ENCODE data around the gene FAM53B.

Gene FAM53B

DNA sequence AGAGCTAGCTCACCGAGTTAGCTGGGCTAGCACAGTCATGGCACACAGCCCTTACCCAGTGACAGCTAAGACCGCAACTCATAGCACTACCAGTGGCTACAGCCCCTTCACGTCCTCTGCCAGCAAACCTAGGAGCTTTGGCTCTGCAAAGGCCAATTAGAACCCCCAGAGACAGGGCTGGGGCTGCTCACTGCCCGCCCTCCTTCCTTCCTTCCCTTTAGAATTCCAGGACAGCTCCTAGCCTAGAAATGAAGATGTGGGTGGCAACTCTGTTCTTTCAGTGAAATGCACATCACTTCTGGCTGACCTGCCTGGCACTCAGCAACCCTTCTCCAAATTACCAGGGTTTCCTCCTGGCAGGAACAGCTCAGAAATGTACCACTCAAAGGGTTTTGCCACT is 99.9 kb downstream of the FAM53B start:
- H3K4me3 ChIP-seq (ENCODE audit: control insufficient read depth, low read depth, low read length) = no peak overlapping the region
- TF ChIP-seq, protein P1, sequence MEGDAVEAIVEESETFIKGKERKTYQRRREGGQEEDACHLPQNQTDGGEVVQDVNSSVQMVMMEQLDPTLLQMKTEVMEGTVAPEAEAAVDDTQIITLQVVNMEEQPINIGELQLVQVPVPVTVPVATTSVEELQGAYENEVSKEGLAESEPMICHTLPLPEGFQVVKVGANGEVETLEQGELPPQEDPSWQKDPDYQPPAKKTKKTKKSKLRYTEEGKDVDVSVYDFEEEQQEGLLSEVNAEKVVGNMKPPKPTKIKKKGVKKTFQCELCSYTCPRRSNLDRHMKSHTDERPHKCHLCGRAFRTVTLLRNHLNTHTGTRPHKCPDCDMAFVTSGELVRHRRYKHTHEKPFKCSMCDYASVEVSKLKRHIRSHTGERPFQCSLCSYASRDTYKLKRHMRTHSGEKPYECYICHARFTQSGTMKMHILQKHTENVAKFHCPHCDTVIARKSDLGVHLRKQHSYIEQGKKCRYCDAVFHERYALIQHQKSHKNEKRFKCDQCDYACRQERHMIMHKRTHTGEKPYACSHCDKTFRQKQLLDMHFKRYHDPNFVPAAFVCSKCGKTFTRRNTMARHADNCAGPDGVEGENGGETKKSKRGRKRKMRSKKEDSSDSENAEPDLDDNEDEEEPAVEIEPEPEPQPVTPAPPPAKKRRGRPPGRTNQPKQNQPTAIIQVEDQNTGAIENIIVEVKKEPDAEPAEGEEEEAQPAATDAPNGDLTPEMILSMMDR (conservative IDR thresholded peaks at IDR 0.05; ENCODE audit: control insufficient read depth, insufficient read depth, low read depth, low read length) = no peak
- DNase-seq (ENCODE audit: low read depth) = no peak

DNA sequence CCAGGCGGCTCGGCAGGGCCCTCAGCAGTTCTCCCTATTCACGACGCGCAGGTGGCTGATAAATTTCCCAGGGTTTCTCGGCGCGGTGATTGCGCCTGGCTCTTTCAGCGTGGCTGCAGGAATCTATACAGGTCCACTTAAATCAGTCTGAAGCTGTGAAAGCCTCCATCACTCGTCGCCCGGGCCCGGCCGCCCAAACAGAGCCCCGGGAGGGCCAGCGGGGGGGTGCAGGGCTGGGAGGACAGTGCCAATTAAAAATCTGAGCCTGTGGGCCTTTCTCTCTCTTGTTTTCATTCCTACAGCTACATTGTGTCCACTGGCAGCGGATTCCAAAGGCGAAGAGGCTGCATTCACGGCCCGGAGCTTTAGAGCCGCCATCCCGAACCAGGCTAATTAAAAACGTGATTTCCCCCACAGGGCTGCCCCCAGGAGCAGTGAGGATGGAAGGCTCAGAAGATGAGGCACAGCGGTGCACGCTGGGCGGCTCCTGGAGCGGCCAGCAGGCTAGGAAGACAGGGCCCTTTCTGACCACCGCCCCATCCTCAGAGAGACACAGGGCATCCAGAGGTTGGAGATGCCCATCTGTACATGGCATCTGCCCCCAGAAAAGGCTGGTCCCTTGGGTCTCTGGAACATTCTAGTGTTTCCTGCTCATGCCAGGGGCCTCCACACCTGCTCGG is 100.7 kb downstream of the FAM53B start:
- H3K4me3 ChIP-seq (ENCODE audit: control insufficient read depth, low read depth, low read length) = no peak overlapping the region
- DNase-seq (ENCODE audit: low read depth) = no peak
- TF ChIP-seq, protein P1 (conservative IDR thresholded peaks at IDR 0.05; ENCODE audit: control insufficient read depth, insufficient read depth, low read depth, low read length) = no peak

DNA sequence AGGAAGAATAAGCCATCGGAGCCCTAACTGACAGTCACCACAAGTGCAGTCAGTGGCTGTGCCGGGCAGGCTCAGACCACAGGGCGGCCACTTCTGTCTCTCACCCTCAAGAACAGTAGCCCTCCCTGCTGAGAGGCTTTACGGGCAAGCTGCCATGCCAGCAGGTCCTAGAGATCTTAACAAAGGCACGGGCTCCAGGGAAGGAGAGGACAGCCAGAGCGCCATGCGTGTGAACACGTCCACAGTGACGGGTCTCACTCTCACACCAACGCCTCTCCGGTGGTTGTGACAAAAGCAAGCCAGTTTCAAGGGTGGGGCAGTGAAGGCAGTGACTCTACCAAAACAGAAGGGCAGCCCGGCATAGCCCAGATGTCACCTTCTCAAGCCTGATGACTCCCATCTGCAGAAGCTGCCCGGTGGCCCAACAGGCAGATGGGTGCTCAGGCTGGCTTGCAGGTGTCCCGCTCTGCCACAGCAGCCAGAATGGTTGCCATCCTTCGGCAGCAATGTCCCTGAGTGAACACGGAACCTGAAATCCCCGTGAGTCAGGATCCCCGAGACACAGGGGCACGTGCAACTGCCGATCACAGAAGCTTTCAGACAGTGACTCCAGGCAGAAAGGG is 102.0 kb downstream of the FAM53B start:
- DNase-seq (ENCODE audit: low read depth) = no peak
- no peak overlapping the region for H3K4me3 ChIP-seq (ENCODE audit: control insufficient read depth, low read depth, low read length)
- TF ChIP-seq, protein P1 (conservative IDR thresholded peaks at IDR 0.05; ENCODE audit: control insufficient read depth, insufficient read depth, low read depth, low read length) = no peak

DNA sequence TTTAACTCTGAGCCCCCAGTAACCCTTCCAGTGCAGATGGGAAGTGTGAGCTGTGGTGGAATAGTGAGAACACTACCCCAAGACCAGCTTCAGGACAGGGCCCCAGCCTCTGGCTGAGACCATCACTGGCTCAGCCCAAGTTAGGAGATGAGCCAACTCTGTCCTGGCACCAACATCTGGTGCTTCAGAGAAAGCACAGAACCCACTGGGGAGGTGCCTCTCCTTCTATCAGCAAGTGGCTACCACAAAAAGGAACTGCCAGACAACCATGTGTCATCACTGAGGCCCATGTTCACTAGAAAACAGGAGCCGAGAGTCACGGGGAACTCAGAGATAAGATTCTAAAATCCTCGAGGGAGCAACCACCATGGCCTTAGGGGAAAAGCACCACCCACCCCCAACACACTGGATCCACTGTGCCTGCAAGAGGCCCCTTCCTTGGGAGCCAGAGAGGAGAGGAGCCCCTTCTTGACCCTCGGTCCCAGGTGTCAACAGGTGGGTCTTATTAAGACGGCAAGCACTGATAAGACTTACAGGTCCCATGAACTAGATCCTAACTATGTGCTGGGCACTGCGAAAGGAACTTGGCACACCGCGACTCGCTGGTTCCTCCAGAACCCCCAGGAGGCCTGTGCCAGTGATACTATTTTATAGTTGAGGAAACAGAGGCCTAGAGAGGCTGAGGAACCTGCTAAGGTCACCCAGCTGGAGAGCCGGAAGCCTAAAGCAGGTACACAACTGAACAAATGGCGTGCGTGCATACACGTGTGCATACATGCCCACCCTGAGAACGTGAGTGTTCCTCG is 102.7 kb downstream of the FAM53B start:
- DNase-seq (ENCODE audit: low read depth) = peak; percentile 69

DNA sequence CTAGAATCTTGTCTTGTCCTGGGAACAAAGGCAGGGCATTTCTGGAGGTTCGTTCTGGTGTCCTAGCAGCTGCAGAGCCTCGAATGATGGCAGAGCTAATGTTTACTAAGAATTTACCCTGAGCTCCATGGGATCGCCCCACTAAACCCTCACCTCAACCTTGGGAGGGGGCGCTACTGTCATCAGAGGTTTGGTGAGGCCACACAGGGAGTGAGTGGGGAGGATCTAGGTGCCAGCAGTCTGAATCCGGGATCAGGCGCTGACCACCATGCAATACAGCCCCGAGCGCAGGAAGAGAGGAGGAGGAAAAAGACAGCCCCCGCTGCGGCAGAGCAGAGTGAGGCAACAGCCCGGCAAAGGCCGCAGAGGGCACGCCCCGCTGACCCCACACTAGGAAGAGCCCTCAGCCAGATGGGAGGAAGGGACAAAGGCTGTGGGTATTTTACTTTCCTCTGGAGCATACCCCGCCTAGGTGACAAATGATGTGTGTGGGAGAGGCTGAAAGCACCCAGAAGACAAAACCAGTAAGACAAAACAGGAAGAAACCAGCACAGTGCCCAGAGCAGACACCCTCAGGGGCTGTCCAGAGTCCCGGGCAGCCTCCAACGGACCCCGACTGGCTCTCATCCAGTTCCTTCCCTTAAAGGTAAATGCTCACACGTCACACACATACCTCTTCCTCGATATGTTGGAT is 103.5 kb downstream of the FAM53B start:
- no peak overlapping the region for H3K4me3 ChIP-seq (ENCODE audit: control insufficient read depth, low read depth, low read length)
- DNase-seq (ENCODE audit: low read depth) = no peak
- TF ChIP-seq, protein P1 (conservative IDR thresholded peaks at IDR 0.05; ENCODE audit: control insufficient read depth, insufficient read depth, low read depth, low read length) = no peak

More for the DNA sequence above, 102.7 kb downstream of the FAM53B start:
- TF ChIP-seq, protein P1 (conservative IDR thresholded peaks at IDR 0.05; ENCODE audit: control insufficient read depth, insufficient read depth, low read depth, low read length) = no peak
- H3K4me3 ChIP-seq (ENCODE audit: control insufficient read depth, low read depth, low read length) = no peak overlapping the region

DNA sequence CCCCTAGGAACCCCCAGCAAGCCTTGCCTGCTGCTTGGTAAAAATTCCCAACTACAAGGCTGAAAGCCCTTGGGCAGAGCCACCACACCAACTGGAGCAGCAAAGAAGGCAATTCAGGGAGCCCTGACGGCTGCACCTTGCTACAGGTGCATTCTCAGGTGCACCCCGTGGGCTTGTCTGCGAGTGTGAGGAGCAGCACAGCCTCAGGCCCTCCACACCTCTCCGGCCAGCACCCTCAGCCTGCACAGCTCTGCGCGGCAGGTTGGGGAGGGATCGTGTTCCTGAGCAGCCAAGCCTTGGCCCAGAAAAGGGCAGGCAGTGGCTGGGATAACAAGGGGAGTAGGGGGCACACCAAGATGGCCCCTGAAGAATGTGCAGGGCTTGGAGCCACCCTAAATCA is 104.1 kb downstream of the FAM53B start:
- TF ChIP-seq, protein P1 (conservative IDR thresholded peaks at IDR 0.05; ENCODE audit: control insufficient read depth, insufficient read depth, low read depth, low read length) = no peak
- no peak overlapping the region for H3K4me3 ChIP-seq (ENCODE audit: control insufficient read depth, low read depth, low read length)
- no peak for DNase-seq (ENCODE audit: low read depth)
